ENCODE data around the gene STUB1. TPM values are rescaled to one million over a fixed set of nuclear protein-coding genes. Genes with fewer than 3 reads are reported as not detected.

Gene STUB1
- total and polyA plus RNA-seq, 4 donors = 32.4 to 74.4 (median 50.2) TPM

GRCh38 chr16:631808-632358 is 48.3 kb upstream of the STUB1 start:
- WGBS = 77% methylated on average over 9 of the region's 9 CpGs
- H3K4me1 ChIP-seq (ENCODE audit: control insufficient read depth in 4 of 4, insufficient read depth in 4 of 4, low read length in 3 of 4) = peaks cover 33 to 60% (median 51%) of the 10 kb centered on the region in 4 donors
- H3K27me3 ChIP-seq (ENCODE audit: control insufficient read depth in 4 of 4, insufficient read depth in 4 of 4, low read length in 3 of 4) = no peaks in the 10 kb centered on the region
- no peak overlapping the region for H3K27ac ChIP-seq (ENCODE audit: low read depth in 1 of 2, low read length in 2 of 2)
- H3K9ac ChIP-seq (ENCODE audit: low read depth in 1 of 2, low read length in 2 of 2) = no peak overlapping the region
- H3K36me3 ChIP-seq (ENCODE audit: control insufficient read depth in 4 of 4, insufficient read depth in 3 of 4, low read depth in 1 of 4, low read length in 3 of 4) = peaks cover 0 to 9% (median 1%) of the 10 kb centered on the region in 4 donors
- H3K9me3 ChIP-seq (ENCODE audit: control insufficient read depth in 4 of 4, low read length in 3 of 4) = no peaks in the 10 kb centered on the region
- TF ChIP-seq FOXA1 (IDR thresholded peaks at IDR 0.05) (no peak), RXRA (IDR thresholded peaks at IDR 0.05) (no peak), FOXA2 (IDR thresholded peaks at IDR 0.05) (no peak), GABPA (IDR thresholded peaks at IDR 0.05 in 1 of 2, conservative IDR thresholded peaks at IDR 0.05 in 1 of 2) (no peak), NR2F2 (IDR thresholded peaks at IDR 0.05) (no peak), HNF4G (IDR thresholded peaks at IDR 0.05) (no peak), YY1 (IDR thresholded peaks at IDR 0.05) (no peak), MAX (IDR thresholded peaks at IDR 0.05) (no peak), RAD21 (IDR thresholded peaks at IDR 0.05) (no peak), TAF1 (conservative IDR thresholded peaks at IDR 0.05) (no peak), HNF4A (conservative IDR thresholded peaks at IDR 0.05) (no peak), CTCF (IDR thresholded peaks at IDR 0.05; ENCODE audit: low read depth, low read length, missing input control) (no peak), EGR1 (IDR thresholded peaks at IDR 0.05; ENCODE audit: low read depth in 2 of 2) (no peak)
- TF ChIP-seq, protein P1, sequence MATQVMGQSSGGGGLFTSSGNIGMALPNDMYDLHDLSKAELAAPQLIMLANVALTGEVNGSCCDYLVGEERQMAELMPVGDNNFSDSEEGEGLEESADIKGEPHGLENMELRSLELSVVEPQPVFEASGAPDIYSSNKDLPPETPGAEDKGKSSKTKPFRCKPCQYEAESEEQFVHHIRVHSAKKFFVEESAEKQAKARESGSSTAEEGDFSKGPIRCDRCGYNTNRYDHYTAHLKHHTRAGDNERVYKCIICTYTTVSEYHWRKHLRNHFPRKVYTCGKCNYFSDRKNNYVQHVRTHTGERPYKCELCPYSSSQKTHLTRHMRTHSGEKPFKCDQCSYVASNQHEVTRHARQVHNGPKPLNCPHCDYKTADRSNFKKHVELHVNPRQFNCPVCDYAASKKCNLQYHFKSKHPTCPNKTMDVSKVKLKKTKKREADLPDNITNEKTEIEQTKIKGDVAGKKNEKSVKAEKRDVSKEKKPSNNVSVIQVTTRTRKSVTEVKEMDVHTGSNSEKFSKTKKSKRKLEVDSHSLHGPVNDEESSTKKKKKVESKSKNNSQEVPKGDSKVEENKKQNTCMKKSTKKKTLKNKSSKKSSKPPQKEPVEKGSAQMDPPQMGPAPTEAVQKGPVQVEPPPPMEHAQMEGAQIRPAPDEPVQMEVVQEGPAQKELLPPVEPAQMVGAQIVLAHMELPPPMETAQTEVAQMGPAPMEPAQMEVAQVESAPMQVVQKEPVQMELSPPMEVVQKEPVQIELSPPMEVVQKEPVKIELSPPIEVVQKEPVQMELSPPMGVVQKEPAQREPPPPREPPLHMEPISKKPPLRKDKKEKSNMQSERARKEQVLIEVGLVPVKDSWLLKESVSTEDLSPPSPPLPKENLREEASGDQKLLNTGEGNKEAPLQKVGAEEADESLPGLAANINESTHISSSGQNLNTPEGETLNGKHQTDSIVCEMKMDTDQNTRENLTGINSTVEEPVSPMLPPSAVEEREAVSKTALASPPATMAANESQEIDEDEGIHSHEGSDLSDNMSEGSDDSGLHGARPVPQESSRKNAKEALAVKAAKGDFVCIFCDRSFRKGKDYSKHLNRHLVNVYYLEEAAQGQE (IDR thresholded peaks at IDR 0.05) = no peak
- TF ChIP-seq, protein P2, sequence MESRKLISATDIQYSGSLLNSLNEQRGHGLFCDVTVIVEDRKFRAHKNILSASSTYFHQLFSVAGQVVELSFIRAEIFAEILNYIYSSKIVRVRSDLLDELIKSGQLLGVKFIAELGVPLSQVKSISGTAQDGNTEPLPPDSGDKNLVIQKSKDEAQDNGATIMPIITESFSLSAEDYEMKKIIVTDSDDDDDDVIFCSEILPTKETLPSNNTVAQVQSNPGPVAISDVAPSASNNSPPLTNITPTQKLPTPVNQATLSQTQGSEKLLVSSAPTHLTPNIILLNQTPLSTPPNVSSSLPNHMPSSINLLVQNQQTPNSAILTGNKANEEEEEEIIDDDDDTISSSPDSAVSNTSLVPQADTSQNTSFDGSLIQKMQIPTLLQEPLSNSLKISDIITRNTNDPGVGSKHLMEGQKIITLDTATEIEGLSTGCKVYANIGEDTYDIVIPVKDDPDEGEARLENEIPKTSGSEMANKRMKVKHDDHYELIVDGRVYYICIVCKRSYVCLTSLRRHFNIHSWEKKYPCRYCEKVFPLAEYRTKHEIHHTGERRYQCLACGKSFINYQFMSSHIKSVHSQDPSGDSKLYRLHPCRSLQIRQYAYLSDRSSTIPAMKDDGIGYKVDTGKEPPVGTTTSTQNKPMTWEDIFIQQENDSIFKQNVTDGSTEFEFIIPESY (IDR thresholded peaks at IDR 0.05) = no peak
- no peak overlapping the region for H3K4me3 ChIP-seq (ENCODE audit: low read depth in 1 of 3, low read length in 3 of 3)
- DNase-seq (ENCODE audit: low spot score) = no peak

Data from liver (tissue), 9 donors.